T-cell (primary cell): ENCODE measurements around the gene RNF148. TPM values are rescaled to one million over a fixed set of nuclear protein-coding genes. Genes with fewer than 3 reads are reported as not detected.

Experiments used
- ATAC-seq, 4 experiments: fragments of 200-7000 bp in 3 of 4; fragments of 150-1000 bp in 1 of 4; cut with Tn5 transposase; replicated peaks in 1 of 4; 1 replicate in 3 of 4; 2 replicates in 1 of 4; pipeline ENCODE4 v1.10.0; 2021; ENCODE audit warnings: moderate library complexity in 3 of 4, mild to moderate bottlenecking in 2 of 4, moderate number of reproducible peaks in 1 of 4
- CTCF ChIA-PET, 2 donors: fragments of 300-600 bp; sonication (Branson Sonifier 250); formaldehyde crosslinking; loops; one replicate each; lab custom pipeline; 2022; ENCODE audit warnings: antibody characterized with exemption in 2 of 2; lab: Charles Lee
- POLR2A ChIA-PET, 2 donors: fragments of 300-600 bp; sonication (Branson Sonifier 250); formaldehyde crosslinking; loops; one replicate each; lab custom pipeline; 2022; ENCODE audit warnings: antibody characterized with exemption in 2 of 2; lab: Charles Lee
- DNase-seq, 35 experiments: peaks; one replicate each; pipeline versions ENCODE4 v3.0.0 to v3.0.0-alpha.2; 2013 to 2023
- H3K27ac ChIP-seq: one replicate; pipeline ENCODE4 v1.5.1; 2013; ENCODE audit warnings: low read length
- H3K27me3 ChIP-seq, 2 experiments: replicated peaks in 1 of 2; 1 replicate in 1 of 2; 2 replicates in 1 of 2; pipeline versions ENCODE4 v1.6.1 to v1.7.0; 2013; ENCODE audit warnings: low read length in 1 of 2, mixed read lengths in 1 of 2; ENCODE audit not compliant: control insufficient read depth in 2 of 2, insufficient read depth in 2 of 2; ENCODE audit errors: extremely low read depth in 1 of 2
- H3K36me3 ChIP-seq, 2 donors: 1 replicate in 1 of 2; 2 replicates in 1 of 2; pipeline versions ENCODE4 v1.6.1 to v1.7.0; 2013; ENCODE audit warnings: low read length in 1 of 2; ENCODE audit not compliant: control insufficient read depth in 2 of 2, insufficient read depth in 1 of 2; ENCODE audit errors: extremely low read depth in 1 of 2
- H3K4me1 ChIP-seq, 2 experiments: 1 replicate in 1 of 2; 2 replicates in 1 of 2; pipeline versions ENCODE4 v1.6.1 to v1.7.0; 2013; ENCODE audit warnings: low read length in 2 of 2, mixed read lengths in 1 of 2; ENCODE audit not compliant: insufficient read depth in 2 of 2, control insufficient read depth in 1 of 2; ENCODE audit errors: extremely low read depth in 1 of 2
- H3K4me3 ChIP-seq, 2 donors: 1 replicate in 1 of 2; 2 replicates in 1 of 2; pipeline versions ENCODE4 v1.5.1 to v1.7.0; 2013; ENCODE audit warnings: mild to moderate bottlenecking in 2 of 2, low read length in 1 of 2, moderate library complexity in 1 of 2; ENCODE audit not compliant: control insufficient read depth in 1 of 2; ENCODE audit errors: extremely low read depth in 1 of 2
- H3K9me3 ChIP-seq: 2 replicates; pipeline ENCODE4 v1.7.0; 2013
- H3K27ac Mint-ChIP-seq, 2 donors: one replicate each; pipeline ENCODE4 v1.8.0; 2020 to 2021; ENCODE audit warnings: mild to moderate bottlenecking in 2 of 2, mixed read lengths in 2 of 2
- H3K27me3 Mint-ChIP-seq, 2 donors: one replicate each; pipeline ENCODE4 v1.8.0; 2021 to 2022; ENCODE audit warnings: mixed read lengths in 2 of 2
- H3K36me3 Mint-ChIP-seq: one replicate; pipeline ENCODE4 v1.8.0; 2021; ENCODE audit warnings: mixed read lengths
- H3K4me1 Mint-ChIP-seq, 3 donors: one replicate each; pipeline ENCODE4 v1.8.0; 2020 to 2022; ENCODE audit warnings: mixed read lengths in 3 of 3, mild to moderate bottlenecking in 1 of 3
- H3K4me3 Mint-ChIP-seq, 3 donors: one replicate each; pipeline ENCODE4 v1.8.0; 2020 to 2022; ENCODE audit warnings: mild to moderate bottlenecking in 3 of 3, mixed read lengths in 3 of 3, moderate library complexity in 3 of 3
- H3K9me3 Mint-ChIP-seq, 3 donors: one replicate each; pipeline ENCODE4 v1.8.0; 2020 to 2022; ENCODE audit warnings: mixed read lengths in 3 of 3
- WGBS: methylation state at CpG from one replicate; pipeline ENCODE4 v1.1.5; 2013; ENCODE audit warnings: missing lambda C conversion rate; ENCODE audit not compliant: insufficient coverage; 5-methylcytosine and 5-hydroxymethylcytosine counted together
- total RNA-seq, 35 experiments: library from RNA in 6 of 35; stranded (reverse) in 6 of 35; fragments of 120-200 nt in 1 of 35; gene quantifications; one replicate each; pipeline versions ENCODE4 v1.2.1 to v1.2.4 and lab custom pipeline; 2013 to 2026

RNF148 gene
- total RNA-seq, 5 donors from 2014 or later (not counting 1 experiment from before 2014, with no cell fraction given) = not detected

- no peak for ATAC-seq
- Histone ChIP-seq H3K4me1 (no peaks in the 10 kb centered on the region), H3K27me3 (no peaks in the 10 kb centered on the region), H3K36me3 (no peaks in the 10 kb centered on the region), H3K4me3 (no peak overlapping the region), H3K27ac (no peak overlapping the region), H3K9me3 (no peaks in the 10 kb centered on the region)
- POLR2A ChIA-PET = no interaction called here
- Mint-ChIP-seq H3K27ac (no peak overlapping the region), H3K4me3 (no peak overlapping the region), H3K4me1 (no peaks in the 10 kb centered on the region), H3K36me3 (no peaks in the 10 kb centered on the region), H3K27me3 (no peaks in the 10 kb centered on the region), H3K9me3 (peaks cover 4 to 5% (median 4%) of the 10 kb centered on the region in 3 donors)
- DNase-seq = no peak
- CTCF ChIA-PET = no interaction called here
- no CpG with 5 or more reads among the region's 1 CpG for WGBS
Observed at GRCh38 chr7:122736183-122736582, 33.5 kb upstream of the RNF148 start.

DNA sequence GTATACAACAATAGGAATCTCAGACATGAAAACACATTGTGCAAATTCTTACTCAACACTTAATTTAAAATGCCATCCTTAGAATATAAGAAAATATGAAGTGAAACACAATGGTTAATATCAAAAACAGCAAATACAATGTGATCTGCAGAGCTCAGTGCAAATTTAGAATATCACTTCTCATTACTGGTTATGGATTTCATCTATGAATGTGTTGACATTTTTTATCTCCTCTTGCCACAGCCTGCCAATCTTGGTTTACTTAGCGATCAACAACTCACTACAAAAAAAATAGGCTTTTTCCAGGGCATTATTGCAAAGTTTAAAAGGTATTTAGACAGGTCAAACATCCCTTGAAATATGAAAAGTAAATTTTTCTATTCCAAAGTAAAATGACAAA, 25.0 kb upstream of the RNF148 start:
- Mint-ChIP-seq H3K36me3 (no peaks in the 10 kb centered on the region), H3K4me1 (no peaks in the 10 kb centered on the region), H3K4me3 (no peak overlapping the region), H3K27me3 (no peaks in the 10 kb centered on the region), H3K27ac (no peak overlapping the region), H3K9me3 (peaks cover 6 to 9% (median 9%) of the 10 kb centered on the region in 3 donors)
- no peak for ATAC-seq
- Histone ChIP-seq H3K9me3 (no peaks in the 10 kb centered on the region), H3K36me3 (no peaks in the 10 kb centered on the region), H3K27me3 (no peaks in the 10 kb centered on the region), H3K4me3 (no peak overlapping the region), H3K27ac (no peak overlapping the region), H3K4me1 (no peaks in the 10 kb centered on the region)
- DNase-seq = no peak
- WGBS = no CpG with 5 or more reads among the region's 1 CpG
- ChIA-PET CTCF (no interaction called here), POLR2A (interaction anchor here in 1 of 2 donors (0.6 kb wide), 1 partner anchor 179 kb away, joined by 13 read pairs; no protein-coding TSS in a partner anchor)

- H3K9me3 ChIP-seq = no peaks in the 10 kb centered on the region
- no peak overlapping the region for H3K27ac ChIP-seq
- DNase-seq = no peak
- no peaks in the 10 kb centered on the region for H3K36me3 Mint-ChIP-seq
- H3K4me1 Mint-ChIP-seq = no peaks in the 10 kb centered on the region
- no peak overlapping the region for H3K27ac Mint-ChIP-seq
- H3K4me1 ChIP-seq = no peaks in the 10 kb centered on the region
- H3K4me3 ChIP-seq = no peak overlapping the region
- CTCF ChIA-PET = interaction anchor here in 1 of 2 donors (0.7 kb wide), 1 partner anchor 16 kb away, joined by 4 read pairs; no protein-coding TSS in a partner anchor
- H3K9me3 Mint-ChIP-seq = peaks cover 6 to 9% (median 9%) of the 10 kb centered on the region in 3 donors
- H3K4me3 Mint-ChIP-seq = no peak overlapping the region
- POLR2A ChIA-PET = interaction anchor here in 1 of 2 donors (0.6 kb wide), 1 partner anchor 180 kb away, joined by 13 read pairs; no protein-coding TSS in a partner anchor
- no peak for ATAC-seq
- H3K27me3 ChIP-seq = no peaks in the 10 kb centered on the region
- H3K27me3 Mint-ChIP-seq = no peaks in the 10 kb centered on the region
- no peaks in the 10 kb centered on the region for H3K36me3 ChIP-seq
Observed at GRCh38 chr7:122727354-122727753, 24.6 kb upstream of the RNF148 start.

DNA sequence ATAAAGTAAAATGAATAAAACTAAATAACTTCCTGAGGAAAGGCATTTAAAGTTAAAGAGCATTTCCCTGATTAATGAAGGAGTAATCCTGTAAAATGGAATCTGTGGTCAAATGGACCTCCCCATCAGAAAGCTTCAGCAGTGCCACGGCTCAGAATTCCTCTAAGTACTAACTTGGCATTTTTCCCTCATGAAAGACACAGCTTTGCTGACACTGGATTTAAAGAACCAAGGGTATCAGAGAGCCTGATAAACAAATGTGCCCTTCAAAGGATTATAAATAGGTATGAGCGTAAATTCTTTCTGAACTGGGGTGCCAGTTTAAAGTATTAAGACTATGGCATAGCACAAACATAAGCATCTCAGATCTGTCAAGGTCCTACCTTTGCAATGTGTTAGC, 24.2 kb upstream of the RNF148 start:
- Mint-ChIP-seq H3K9me3 (peaks cover 6 to 9% (median 9%) of the 10 kb centered on the region in 3 donors), H3K27ac (no peak overlapping the region), H3K27me3 (no peaks in the 10 kb centered on the region), H3K4me1 (no peaks in the 10 kb centered on the region), H3K36me3 (no peaks in the 10 kb centered on the region), H3K4me3 (no peak overlapping the region)
- WGBS = no CpG with 5 or more reads among the region's 2 CpGs
- no peaks in the 10 kb centered on the region for H3K4me1 ChIP-seq
- ChIA-PET CTCF (interaction anchor here in 1 of 2 donors (0.7 kb wide), 1 partner anchor 16 kb away, joined by 4 read pairs; no protein-coding TSS in a partner anchor), POLR2A (interaction anchor here in 1 of 2 donors (0.7 kb wide), 1 partner anchor 80 kb away, joined by 4 read pairs; no protein-coding TSS in a partner anchor)
- ATAC-seq (no peak), DNase-seq (no peak)
- H3K4me3 ChIP-seq = no peak overlapping the region
- no peaks in the 10 kb centered on the region for H3K36me3 ChIP-seq
- H3K9me3 ChIP-seq = no peaks in the 10 kb centered on the region
- no peak overlapping the region for H3K27ac ChIP-seq
- no peaks in the 10 kb centered on the region for H3K27me3 ChIP-seq

DNA sequence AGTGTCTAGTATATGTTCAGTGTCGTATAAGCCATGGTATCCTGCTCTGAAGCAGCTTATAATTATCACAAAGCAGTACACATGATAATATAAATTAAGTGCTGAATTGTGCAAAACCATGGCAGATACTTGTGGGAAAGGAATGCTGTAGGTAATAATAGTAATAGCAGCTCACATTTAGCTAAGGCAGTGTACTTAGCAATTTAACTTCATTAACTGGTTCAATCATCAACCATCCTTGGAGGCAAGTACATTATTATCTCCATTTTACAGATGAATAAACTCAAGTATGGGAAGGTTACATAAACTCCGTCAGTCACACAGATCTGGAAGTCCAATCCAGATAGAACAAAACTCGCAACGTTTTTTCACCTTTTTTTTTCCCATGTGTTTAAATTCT, 21.6 kb upstream of the RNF148 start:
- Mint-ChIP-seq H3K36me3 (no peaks in the 10 kb centered on the region), H3K4me3 (no peak overlapping the region), H3K27me3 (no peaks in the 10 kb centered on the region), H3K27ac (no peak overlapping the region), H3K9me3 (peaks cover 4 to 15% (median 14%) of the 10 kb centered on the region in 3 donors), H3K4me1 (no peaks in the 10 kb centered on the region)
- ATAC-seq (no peak), DNase-seq (no peak)
- Histone ChIP-seq H3K27ac (no peak overlapping the region), H3K27me3 (no peaks in the 10 kb centered on the region), H3K36me3 (no peaks in the 10 kb centered on the region), H3K4me3 (no peak overlapping the region), H3K9me3 (no peaks in the 10 kb centered on the region), H3K4me1 (no peaks in the 10 kb centered on the region)
- WGBS = no CpG with 5 or more reads among the region's 4 CpGs
- ChIA-PET POLR2A (no interaction called here), CTCF (no interaction called here)

GRCh38 chr7:122719010-122719578, 16.4 kb upstream of the RNF148 start:
- DNase-seq (no peak), ATAC-seq (no peak)
- Histone ChIP-seq H3K4me3 (no peak overlapping the region), H3K4me1 (no peaks in the 10 kb centered on the region), H3K36me3 (no peaks in the 10 kb centered on the region), H3K9me3 (no peaks in the 10 kb centered on the region), H3K27ac (no peak overlapping the region), H3K27me3 (no peaks in the 10 kb centered on the region)
- no peaks in the 10 kb centered on the region for H3K36me3 Mint-ChIP-seq
- ChIA-PET CTCF (no interaction called here), POLR2A (interaction anchor here in 1 of 2 donors (0.7 kb wide), 1 partner anchor 11 kb away, joined by 5 read pairs; no protein-coding TSS in a partner anchor)
- no peak overlapping the region for H3K27ac Mint-ChIP-seq
- peaks cover 3 to 11% (median 6%) of the 10 kb centered on the region in 3 donors for H3K9me3 Mint-ChIP-seq
- no peaks in the 10 kb centered on the region for H3K4me1 Mint-ChIP-seq
- H3K4me3 Mint-ChIP-seq = no peak overlapping the region
- no peaks in the 10 kb centered on the region for H3K27me3 Mint-ChIP-seq
- no CpG with 5 or more reads among the region's 4 CpGs for WGBS
